ENCODE results near the gene CFAP251. TPM values are rescaled to one million over a fixed set of nuclear protein-coding genes. Genes with fewer than 3 reads are reported as not detected.

Gene CFAP251
- total RNA-seq, 1 experiment from 2014 or later, result 0.81 TPM

- WGBS (ENCODE audit: extremely low coverage, insufficient read length, low lambda C conversion rate), result no CpG with 5 or more reads among the region's 4 CpGs
- no peaks in the 10 kb centered on the region for H3K79me2 ChIP-seq (ENCODE audit: insufficient read depth, low read length)
- H3K27me3 ChIP-seq (ENCODE audit: insufficient read depth, low read length), result no peaks in the 10 kb centered on the region
- H2AFZ ChIP-seq (ENCODE audit: low read length), result no peak overlapping the region
- no peak overlapping the region for H3T11ph ChIP-seq (ENCODE audit: low read length)
- no peak overlapping the region for H2BK5ac ChIP-seq (ENCODE audit: insufficient read length, low read length)
- no peak overlapping the region for H3K56ac ChIP-seq (ENCODE audit: insufficient read length, low read depth, low read length)
- H3K14ac ChIP-seq (ENCODE audit: insufficient read depth, low read length), result no peak overlapping the region
- H3K18ac ChIP-seq (ENCODE audit: insufficient read length, low read depth, low read length), result no peak overlapping the region
- H3K23me2 ChIP-seq (ENCODE audit: insufficient read length, low read depth, low read length, poor library complexity, severe bottlenecking), result no peaks in the 10 kb centered on the region
- TF ChIP-seq CTCF (conservative IDR thresholded peaks at IDR 0.05), result no peak
- H3K9me3 Mint-ChIP-seq, result peaks cover 13 to 20% of the 10 kb centered on the region in 2 experiments
- H4K91ac ChIP-seq (ENCODE audit: insufficient read length, low read depth, low read length), result no peak overlapping the region
- no peaks in the 10 kb centered on the region for H3K9me3 ChIP-seq (ENCODE audit: control insufficient read depth, low read depth, low read length)
- H3K4me2 ChIP-seq (ENCODE audit: insufficient read depth, insufficient read length, low read length), result no peak overlapping the region
- H4K8ac ChIP-seq (replicated peaks; ENCODE audit: insufficient read length, low read depth, low read length), result no peak overlapping the region
- no peak overlapping the region for H2BK15ac ChIP-seq (ENCODE audit: low read depth, low read length)
- no peaks in the 10 kb centered on the region for H3K4me1 ChIP-seq (ENCODE audit: insufficient read depth, low read length)
- H3K36me3 Mint-ChIP-seq (ENCODE audit: insufficient read depth in 1 of 3, low read depth in 3 of 3), result peaks cover 6 to 21% (median 15%) of the 10 kb centered on the region in 3 experiments; a peak in 6 of 7 replicates
- H4K20me1 ChIP-seq (ENCODE audit: control insufficient read depth, insufficient read depth, insufficient read length), result no peaks in the 10 kb centered on the region
- H2BK120ac ChIP-seq (ENCODE audit: low read depth, low read length, poor library complexity, severe bottlenecking), result no peak overlapping the region
- no peak overlapping the region for H3K9ac ChIP-seq (ENCODE audit: extremely low read depth, insufficient read length, low read length)
- H4K5ac ChIP-seq (ENCODE audit: insufficient read length, low read depth, low read length), result no peak overlapping the region
- H2BK12ac ChIP-seq (ENCODE audit: insufficient read length, low read depth, low read length), result no peak overlapping the region
- H3K23ac ChIP-seq (ENCODE audit: insufficient read length, low read depth, low read length), result no peak overlapping the region
- no peak overlapping the region for H3K4me3 Mint-ChIP-seq
- no peak overlapping the region; a peak in 1 of 7 replicates for H3K27ac Mint-ChIP-seq
- H2BK20ac ChIP-seq (ENCODE audit: low read depth, low read length, poor library complexity, severe bottlenecking), result no peak overlapping the region
- H3K79me1 ChIP-seq (ENCODE audit: insufficient read depth, low read depth, low read length, poor library complexity, severe bottlenecking), result no peaks in the 10 kb centered on the region
- DNase-seq, result no peak
- no peak overlapping the region for H3K27ac ChIP-seq (ENCODE audit: insufficient read length, low read depth, low read length)
- no peak overlapping the region for H3K4ac ChIP-seq (ENCODE audit: low read depth, low read length)
- peaks cover 0 to 2% of the 10 kb centered on the region in 2 experiments; a peak in 2 of 4 replicates for H3K4me1 Mint-ChIP-seq
- no peak overlapping the region for H2AK5ac ChIP-seq (ENCODE audit: insufficient read length, low read length)
- H3K27me3 Mint-ChIP-seq (ENCODE audit: low read depth), result peaks cover 3% of the 10 kb centered on the region; the same call in 1 of the 2 replicates
Observed at GRCh38 chr12:121969726-121970125, 51.3 kb downstream of the CFAP251 start.

All from H9 (cell line).